GM18511 (cell line): ENCODE results near the gene GRK5.

ENCODE experiments used
- ATAC-seq: cut with Tn5 transposase; IDR thresholded peaks from one replicate; pipeline ENCODE4 v1.9.1; 2021; ENCODE audit warnings: mild to moderate bottlenecking, moderate library complexity; ENCODE audit not compliant: unreplicated experiment

The GRK5 gene

DNA sequence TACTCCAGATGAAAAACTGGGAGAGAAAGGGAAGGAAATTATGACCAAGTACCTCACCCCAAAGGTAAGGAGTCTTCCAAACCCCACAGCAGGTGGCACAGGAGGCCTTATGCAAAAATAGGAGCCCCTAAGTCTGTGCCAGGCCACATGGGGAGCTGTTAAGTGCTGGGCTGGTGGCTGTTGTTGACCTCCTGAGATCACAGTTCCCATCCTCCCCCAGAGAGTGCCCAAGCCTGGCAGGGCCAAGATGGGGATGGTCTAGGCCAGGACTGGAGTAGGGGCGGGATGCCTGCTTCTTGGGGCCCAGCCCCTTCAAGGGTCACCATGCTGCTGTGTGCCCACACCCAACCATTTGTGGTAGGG lies 189.3 kb downstream of the GRK5 start:
- no peak for ATAC-seq

DNA sequence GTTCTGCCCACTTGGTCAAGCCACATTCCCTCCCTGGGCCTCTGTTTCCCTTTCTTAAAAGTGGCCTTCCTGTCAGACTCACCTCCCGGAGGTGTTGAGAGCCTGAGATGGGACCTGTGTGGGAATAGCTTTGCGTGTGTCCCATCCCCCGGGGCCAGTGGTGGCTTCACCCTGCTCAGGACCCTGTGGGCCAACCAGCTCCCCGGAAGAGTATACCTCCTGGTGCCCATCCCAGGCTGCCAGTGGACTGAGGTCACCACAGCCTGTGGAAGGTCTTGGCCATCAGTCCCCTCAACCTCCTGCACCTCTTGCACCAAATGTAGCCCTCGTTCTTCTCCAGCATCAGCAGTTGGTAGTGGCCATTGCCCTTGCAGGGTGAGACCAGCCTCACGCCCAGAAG lies 190.0 kb downstream of the GRK5 start:
- ATAC-seq: no peak

- no peak for ATAC-seq
These were observed 191.6 kb downstream of the GRK5 start for GRCh38 chr10:119398996-119399395.

DNA sequence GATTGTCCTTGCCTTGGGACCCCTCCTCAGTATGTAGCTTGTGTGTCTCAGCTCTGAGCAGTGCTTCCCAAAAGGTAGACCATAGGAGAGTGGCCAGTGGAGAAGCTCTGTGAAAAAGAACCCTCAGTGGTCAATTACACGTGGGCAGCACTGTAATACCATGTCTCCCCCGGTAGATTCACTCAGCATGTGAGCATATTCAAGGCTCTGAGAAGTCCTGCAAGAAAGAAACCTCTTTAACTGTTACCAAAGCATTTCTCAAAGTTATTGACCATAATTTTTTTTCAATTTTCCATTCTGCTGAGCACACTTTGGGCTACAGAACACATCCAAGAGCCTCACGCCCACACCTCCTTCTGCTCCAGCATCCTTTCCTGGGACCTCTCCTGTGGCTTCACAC lies 192.1 kb downstream of the GRK5 start:
- ATAC-seq: no peak

DNA sequence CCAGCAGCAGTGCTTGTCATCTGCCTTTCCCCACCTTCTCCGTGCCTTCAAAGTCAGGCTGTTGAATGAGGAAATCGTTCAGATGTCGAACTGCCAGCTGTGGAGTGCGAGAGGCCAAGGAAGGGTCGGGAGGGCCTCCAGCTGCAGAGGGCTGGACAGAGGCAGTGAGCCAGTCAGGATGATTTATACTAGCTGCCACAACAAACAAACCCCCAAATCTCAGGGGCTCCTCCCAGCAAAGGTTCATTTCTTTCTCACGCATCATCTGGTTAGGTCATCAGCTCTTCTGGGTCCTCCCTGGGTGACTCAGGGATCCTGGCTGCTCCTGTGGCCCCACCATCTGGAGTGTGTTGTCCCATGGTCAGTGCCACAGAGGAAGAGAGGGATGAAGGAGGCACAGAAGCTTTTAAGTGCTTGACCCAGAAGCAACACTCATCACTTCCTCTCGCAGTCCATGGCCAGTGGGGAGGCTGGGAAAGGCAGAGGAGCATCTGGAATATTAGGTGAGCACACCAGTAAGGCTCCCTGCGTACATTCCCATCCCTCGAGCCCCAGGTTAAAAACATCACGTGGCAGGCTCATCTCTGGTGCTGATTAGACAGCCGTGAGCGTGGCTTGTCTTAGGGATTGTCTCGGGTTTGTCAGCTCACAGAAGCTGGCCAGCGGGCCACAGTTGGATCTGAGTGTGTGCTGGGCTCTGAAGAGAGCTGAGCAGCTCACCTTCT lies 194.5 kb downstream of the GRK5 start:
- ATAC-seq: no peak

DNA sequence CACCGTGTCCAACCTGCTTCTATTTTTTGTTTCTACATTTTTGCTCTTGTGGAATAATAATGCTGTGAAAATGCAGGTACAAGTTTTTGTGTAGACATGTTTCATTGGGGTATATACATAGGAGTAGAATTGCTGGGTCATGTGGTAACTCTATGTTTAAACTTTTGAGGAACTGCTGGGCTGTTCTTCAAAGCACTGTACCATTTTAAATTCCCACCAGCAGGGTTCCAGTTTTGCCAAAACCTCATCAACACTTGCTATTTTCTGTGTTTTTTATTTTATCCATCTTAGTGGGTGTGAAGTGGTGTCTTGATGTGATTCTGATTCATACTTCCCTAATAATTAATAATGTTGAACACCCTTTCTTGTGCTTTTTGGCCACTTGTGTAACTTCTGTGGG lies 196.6 kb downstream of the GRK5 start:
- no peak for ATAC-seq

- no peak for ATAC-seq
These were observed 197.5 kb downstream of the GRK5 start for GRCh38 chr10:119404719-119405519.

DNA sequence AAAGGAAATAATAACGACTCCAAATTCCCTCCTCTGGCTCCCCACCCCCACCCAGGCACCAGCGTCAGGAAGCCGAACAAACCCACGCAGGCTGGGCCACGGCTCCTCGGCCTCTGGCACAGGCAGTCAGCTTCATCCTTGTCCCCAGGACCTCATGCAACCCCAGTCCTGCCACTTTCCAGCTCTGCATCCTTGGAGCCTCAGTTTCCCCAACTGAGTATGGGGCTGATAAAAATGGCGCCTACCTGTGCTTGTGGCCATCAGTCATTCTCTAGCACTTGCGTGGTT lies 198.1 kb downstream of the GRK5 start:
- ATAC-seq: no peak

GRCh38 chr10:119406137-119406536 lies 198.8 kb downstream of the GRK5 start:
- no peak for ATAC-seq

DNA sequence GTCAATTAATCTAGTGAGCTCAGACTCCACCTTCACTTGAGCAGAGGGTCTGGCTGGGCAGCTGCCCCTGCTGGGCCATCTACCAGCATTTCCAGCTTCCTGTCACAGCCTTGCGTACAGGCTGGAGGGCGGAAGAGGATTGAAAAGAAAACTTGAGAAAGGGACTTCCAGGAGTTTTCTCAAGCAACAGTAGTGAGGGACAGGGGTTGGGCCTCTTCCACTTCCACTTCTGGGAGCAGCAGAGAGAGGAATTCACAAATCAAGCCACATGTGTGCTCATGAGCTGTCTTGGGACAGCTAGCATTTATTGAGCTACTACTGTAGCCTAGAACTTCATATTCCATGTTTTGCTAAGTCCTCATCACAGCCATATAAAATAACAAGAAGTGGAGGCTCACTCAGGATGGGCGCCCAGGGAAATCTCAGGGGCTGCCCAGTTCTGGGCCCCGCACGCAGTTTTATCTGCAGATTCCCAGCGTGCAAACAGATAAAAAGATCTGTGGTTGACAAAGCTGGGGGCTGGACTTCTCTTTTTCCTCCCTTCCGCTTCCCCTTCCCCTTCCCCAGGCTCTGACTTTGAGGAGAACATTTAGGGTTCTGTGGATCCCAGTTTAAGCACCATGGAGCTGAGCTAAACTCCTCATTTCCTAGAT lies 199.4 kb downstream of the GRK5 start:
- no peak for ATAC-seq

- ATAC-seq: no peak
These were observed 199.9 kb downstream of the GRK5 start for GRCh38 chr10:119407254-119407777.

- ATAC-seq: no peak
These were observed 200.7 kb downstream of the GRK5 start for GRCh38 chr10:119408072-119408471.

DNA sequence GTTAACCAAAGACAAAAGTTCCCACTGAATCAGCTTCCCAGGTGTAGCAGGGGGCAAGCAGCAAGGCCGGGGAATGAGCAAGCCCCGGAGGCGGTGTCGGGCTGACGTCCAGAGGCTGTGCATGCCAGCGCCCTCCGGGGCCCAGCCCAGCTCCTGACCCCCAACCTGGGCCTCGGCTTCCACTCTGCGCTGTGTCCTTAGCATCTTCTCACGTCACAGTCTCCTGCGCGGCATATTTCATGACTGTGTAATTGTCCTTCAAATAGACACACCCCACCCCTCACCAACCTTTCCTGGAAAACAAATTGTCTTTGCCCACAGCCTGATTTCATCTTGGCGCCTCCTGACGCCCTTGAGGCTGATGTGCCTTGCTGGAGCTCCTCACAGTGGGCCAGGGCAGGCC lies 201.6 kb downstream of the GRK5 start:
- ATAC-seq: no peak

GRCh38 chr10:119409385-119409784 lies 202.0 kb downstream of the GRK5 start:
- ATAC-seq: no peak

GRCh38 chr10:119409906-119410305 lies 202.5 kb downstream of the GRK5 start:
- no peak for ATAC-seq

DNA sequence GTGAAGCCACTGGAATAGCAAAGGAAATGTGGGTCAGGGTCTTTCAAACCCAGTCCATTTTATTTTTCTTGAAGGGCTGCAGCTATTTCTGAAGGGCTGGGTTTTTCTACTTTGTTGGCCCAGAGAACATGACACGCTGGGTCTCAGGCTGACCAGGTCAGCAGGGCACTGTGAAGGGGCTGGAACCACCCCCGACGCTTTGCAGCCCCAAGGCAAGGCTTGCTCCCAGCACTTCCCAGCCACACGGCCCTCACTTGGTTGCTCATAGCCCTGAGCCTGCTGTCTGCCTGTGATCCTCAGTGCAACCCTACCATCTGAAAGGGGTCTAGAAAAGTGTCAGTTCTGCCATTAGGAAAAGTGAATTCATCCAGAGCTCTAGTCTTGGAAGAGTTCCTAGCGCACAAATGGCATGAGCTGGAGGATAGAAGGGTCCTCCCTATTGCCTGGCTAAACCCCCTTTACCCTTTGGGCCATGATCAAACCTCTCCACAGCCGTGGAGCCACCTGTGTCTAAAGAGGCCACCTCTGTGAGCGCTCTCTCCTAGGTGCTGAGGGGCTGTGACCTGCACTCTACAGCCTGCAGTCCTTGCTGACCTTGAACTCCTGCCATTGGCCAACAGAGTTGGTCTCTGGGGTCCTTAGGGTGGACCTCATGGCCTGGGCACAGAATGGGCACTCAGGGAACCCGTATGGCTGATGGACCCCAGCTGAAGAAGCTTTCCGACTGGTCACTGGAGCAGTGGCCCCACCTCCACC lies 203.2 kb downstream of the GRK5 start:
- no peak for ATAC-seq

- no peak for ATAC-seq
These were observed 205.1 kb downstream of the GRK5 start for GRCh38 chr10:119412244-119413092.

- no peak for ATAC-seq
These were observed 205.7 kb downstream of the GRK5 start for GRCh38 chr10:119413093-119413453.

GRCh38 chr10:119413471-119414080 lies 206.2 kb downstream of the GRK5 start:
- ATAC-seq: no peak

DNA sequence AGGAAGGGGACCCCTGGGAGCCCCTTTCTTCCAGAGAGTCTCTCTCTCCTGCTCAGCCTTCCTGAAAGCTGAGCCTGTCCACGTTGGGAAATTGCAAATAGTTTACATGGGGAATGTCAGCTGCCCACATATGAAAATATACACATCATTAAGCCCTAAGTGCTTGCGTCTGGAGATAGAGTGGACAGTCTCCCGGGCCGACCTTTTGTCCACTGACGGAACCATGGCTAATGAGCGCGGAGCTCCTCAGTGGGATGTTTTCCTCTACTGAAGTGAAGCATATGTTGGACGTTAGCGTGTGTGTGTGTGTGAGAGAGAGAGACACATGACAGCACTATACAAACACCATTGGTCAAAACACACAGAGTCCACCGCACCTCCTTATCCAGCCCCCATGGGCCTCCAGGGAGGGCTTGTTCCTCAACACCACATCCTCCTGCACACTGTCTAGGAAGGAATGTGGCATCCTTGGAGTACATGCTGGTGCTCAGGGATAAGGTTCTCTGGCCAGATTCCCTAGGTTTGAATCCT lies 206.8 kb downstream of the GRK5 start:
- ATAC-seq: no peak
